HepG2 (cell line): ENCODE data around the gene KCNIP3. TPM values are rescaled to one million over a fixed set of nuclear protein-coding genes. Genes with fewer than 3 reads are reported as not detected.

Experiments
- ATAC-seq: fragments of 200-7000 bp; cut with Tn5 transposase; 3 replicates; pipeline ENCODE4 v1.9.1; 2020; ENCODE audit warnings: mild to moderate bottlenecking, moderate library complexity
- BruUV-seq: library from RNA; stranded (reverse); fragments of 400-500 nt; replicated peaks from 2 replicates; lab custom pipeline; 2021; lab: Mats Ljungman, UMichigan
- CTCF ChIA-PET: fragments of 300-600 bp; formaldehyde crosslinking; extraction: SDS; loops from one replicate; lab custom pipeline; 2021; ENCODE audit warnings: low total read pairs, inconsistent platforms, low intra/inter-chr PET ratio; lab: Yijun Ruan, JAX
- POLR2A ChIA-PET: fragments of 350-600 bp; sonication (Branson Sonifier 250); formaldehyde crosslinking; loops from one replicate; lab custom pipeline; 2020; ENCODE audit warnings: antibody characterized with exemption, inconsistent platforms; lab: Yijun Ruan, JAX
- DNase-seq: peaks from one replicate; pipeline ENCODE4 v3.0.0-alpha.2; 2015; ENCODE audit warnings: low spot score
- FAIRE-seq: peaks from 3 replicates; lab custom pipeline; 2011; peaks lifted over from hg19 to GRCh38; lab: Jason Lieb, UNC
- H2AFZ ChIP-seq: one replicate; pipeline ENCODE4 v1.6.1; 2011; ENCODE audit warnings: low read length, inconsistent platforms
- H3K27ac ChIP-seq: fragments of 300-600 bp; 3 replicates; pipeline ENCODE4 v1.8.0; 2011; ENCODE audit warnings: mixed run types, mild to moderate bottlenecking, mixed read lengths, low read length, inconsistent platforms; ENCODE audit not compliant: insufficient read depth; ENCODE audit errors: extremely low read length
- H3K27me3 ChIP-seq, 2 experiments: fragments of 200-600 bp in 1 of 2; 2 replicates in 1 of 2; 3 replicates in 1 of 2; pipeline versions ENCODE4 v1.6.0 to v1.8.0; 2011; ENCODE audit warnings: low read length in 2 of 2, mild to moderate bottlenecking in 2 of 2, moderate library complexity in 2 of 2, inconsistent platforms in 1 of 2; ENCODE audit not compliant: insufficient read depth in 2 of 2, control insufficient read depth in 1 of 2
- H3K36me3 ChIP-seq, 2 experiments: fragments of 200-600 bp in 1 of 2; replicated peaks in 1 of 2; 2 replicates in 1 of 2; 3 replicates in 1 of 2; pipeline versions ENCODE4 v1.5.1 to v1.8.0; 2011; ENCODE audit warnings: low read length in 2 of 2, inconsistent platforms in 1 of 2; ENCODE audit not compliant: insufficient read depth in 2 of 2, control insufficient read depth in 1 of 2
- H3K4me1 ChIP-seq: 2 replicates; pipeline ENCODE4 v1.5.1; 2012; ENCODE audit warnings: low read length, inconsistent platforms; ENCODE audit not compliant: insufficient read depth
- H3K4me2 ChIP-seq: 2 replicates; pipeline ENCODE4 v1.6.0; 2011; ENCODE audit warnings: low read depth, low read length, inconsistent platforms
- H3K4me3 ChIP-seq, 3 experiments: fragments of 200-600 bp in 1 of 3; sonication (generic), shearing (Covaris generic) in 1 of 3; replicated peaks in 1 of 3; 2 replicates each; pipeline ENCODE4 v1.5.1; 2011 to 2016; ENCODE audit warnings: low read length in 3 of 3, inconsistent platforms in 2 of 3, low read depth in 2 of 3, mild to moderate bottlenecking in 2 of 3, control low read depth in 1 of 3, mixed read lengths in 1 of 3; ENCODE audit not compliant: insufficient read depth in 1 of 3
- H3K79me2 ChIP-seq: one replicate; pipeline ENCODE4 v1.6.1; 2011; ENCODE audit warnings: low read length, inconsistent platforms; ENCODE audit not compliant: insufficient read depth
- H3K9ac ChIP-seq: 2 replicates; pipeline ENCODE4 v1.6.0; 2011; ENCODE audit warnings: mild to moderate bottlenecking, low read depth, low read length, inconsistent platforms; ENCODE audit not compliant: insufficient read depth
- H3K9me3 ChIP-seq: 2 replicates; pipeline ENCODE4 v1.5.1; 2012; ENCODE audit warnings: mild to moderate bottlenecking, low read length
- H4K20me1 ChIP-seq: 2 replicates; pipeline ENCODE4 v1.6.0; 2011; ENCODE audit warnings: inconsistent platforms, mild to moderate bottlenecking, low read length, moderate library complexity; ENCODE audit not compliant: insufficient read depth
- ATF7 ChIP-seq, 2 experiments: fragments of 450-650 bp in 1 of 2; sonication (generic) in 1 of 2; formaldehyde crosslinking in 1 of 2; IDR thresholded peaks; 2 replicates each; pipeline versions ENCODE4 v1.4.0 to v1.6.1; 2016 to 2020; ENCODE audit warnings: antibody characterized with exemption in 1 of 2, mild to moderate bottlenecking in 1 of 2, missing genetic modification reagents in 1 of 2
- ATM ChIP-seq: fragments of 450-650 bp; IDR thresholded peaks from 2 replicates; pipeline ENCODE4 v1.7.1; 2017; ENCODE audit warnings: mild to moderate bottlenecking, borderline replicate concordance
- FOXK2 ChIP-seq: fragments of 450-650 bp; IDR thresholded peaks from 2 replicates; pipeline ENCODE4 v1.6.1; 2016
- NBN ChIP-seq: fragments of 450-650 bp; conservative IDR thresholded peaks from 2 replicates; pipeline ENCODE4 v1.6.1; 2017
- NCOA1 ChIP-seq: sonication (generic); formaldehyde crosslinking; IDR thresholded peaks from 2 replicates; pipeline ENCODE4 v1.9.0; 2021; ENCODE audit warnings: missing genetic modification reagents
- NONO ChIP-seq, 2 experiments: fragments of 450-650 bp in 1 of 2; sonication (generic) in 1 of 2; formaldehyde crosslinking in 1 of 2; IDR thresholded peaks in 1 of 2; conservative IDR thresholded peaks in 1 of 2; 2 replicates each; pipeline versions ENCODE4 v1.6.1 to v1.8.0; 2017 to 2022; ENCODE audit warnings: mild to moderate bottlenecking in 1 of 2, missing genetic modification reagents in 1 of 2, moderate library complexity in 1 of 2
- PHB2 ChIP-seq: fragments of 450-650 bp; IDR thresholded peaks from 2 replicates; pipeline ENCODE4 v1.6.1; 2018; ENCODE audit not compliant: partially characterized antibody
- PLRG1 ChIP-seq: fragments of 450-650 bp; conservative IDR thresholded peaks from 2 replicates; pipeline ENCODE4 v1.6.1; 2016
- PPARG ChIP-seq: conservative IDR thresholded peaks from 2 replicates; pipeline ENCODE4 v1.6.1; 2016; ENCODE audit warnings: missing biosample characterization, missing genetic modification reagents
- RAD51 ChIP-seq: fragments of 450-650 bp; IDR thresholded peaks from 2 replicates; pipeline ENCODE4 v1.6.1; 2016; ENCODE audit warnings: borderline replicate concordance
- SMARCE1 ChIP-seq: fragments of 450-650 bp; IDR thresholded peaks from 2 replicates; pipeline ENCODE4 v1.6.1; 2017; ENCODE audit warnings: borderline replicate concordance
- SOX13 ChIP-seq, 3 experiments: fragments of 450-650 bp in 1 of 3; sonication (generic) in 1 of 3; formaldehyde crosslinking in 1 of 3; IDR thresholded peaks in 2 of 3; conservative IDR thresholded peaks in 1 of 3; 2 replicates each; pipeline versions ENCODE4 v1.5.0 to v1.6.1; 2016 to 2020; ENCODE audit warnings: antibody characterized with exemption in 1 of 3, mild to moderate bottlenecking in 1 of 3, missing compliant biosample characterization in 1 of 3, missing genetic modification reagents in 1 of 3, moderate library complexity in 1 of 3
- TARDBP ChIP-seq: sonication (generic); formaldehyde crosslinking; IDR thresholded peaks from 2 replicates; pipeline ENCODE4 v1.8.0; 2022; ENCODE audit warnings: mild to moderate bottlenecking, missing genetic modification reagents
- ZNF230 ChIP-seq: sonication (generic); formaldehyde crosslinking; IDR thresholded peaks from 2 replicates; pipeline ENCODE4 v1.4.0; 2020; ENCODE audit warnings: mild to moderate bottlenecking, missing genetic modification reagents
- ZNF446 ChIP-seq: sonication (generic); formaldehyde crosslinking; IDR thresholded peaks from 2 replicates; pipeline ENCODE4 v1.5.0; 2020; ENCODE audit warnings: mild to moderate bottlenecking, missing genetic modification reagents
- WGBS: methylation state at CpG from one replicate; pipeline ENCODE4 v1.1.6; 2017; ENCODE audit warnings: low lambda C conversion rate; 5-methylcytosine and 5-hydroxymethylcytosine counted together
- in situ Hi-C: cut with HindIII; loops from 2 replicates; pipeline ENCODE4 v1.10.0; 2017; ENCODE audit warnings: low pct_unique_long_range_greater_than_20kb; ENCODE audit not compliant: extremely low pct_ligation_motif_present
- intact Hi-C: fragments of 100-400 bp; cut with micrococcal nuclease; formaldehyde crosslinking; loops from one replicate; pipeline ENCODE4 v1.10.0; 2022; ENCODE audit not compliant: unreplicated experiment
- polyA plus RNA-seq, 8 experiments: library from polyadenylated mRNA; depleted of rRNA in 3 of 8; stranded (reverse) in 7 of 8; unstranded in 1 of 8; fragments of >200 nt; fragmentation: Illumina TruSeq in 4 of 8; extraction: Trizol in 4 of 8; gene quantifications; 2 replicates each; pipeline versions ENCODE4 v1.2.1 to v1.2.3, GENCODE V29; 2011 to 2016; ENCODE audit warnings: low read depth in 4 of 8, missing spikeins in 1 of 8, mixed read lengths in 1 of 8; ENCODE audit not compliant: insufficient read depth in 1 of 8
- total RNA-seq, 5 experiments: library from RNA; depleted of rRNA; stranded (reverse); fragments of >200 nt; fragmentation: Illumina TruSeq; extraction: Trizol; gene quantifications; 2 replicates each; pipeline ENCODE4 v1.2.3, GENCODE V29; 2016; ENCODE audit warnings: low read depth in 1 of 5
- TF ChIP-seq, protein P1 (sequence below): sonication (generic); formaldehyde crosslinking; IDR thresholded peaks from 2 replicates; pipeline ENCODE4 v1.9.0; 2021; ENCODE audit warnings: mild to moderate bottlenecking, missing genetic modification reagents

The KCNIP3 gene
- total and polyA plus RNA-seq, 2 of the 13 experiments (the other 11 are each of a cell fraction or from before 2014, with no cell fraction given) = not detected

DNA sequence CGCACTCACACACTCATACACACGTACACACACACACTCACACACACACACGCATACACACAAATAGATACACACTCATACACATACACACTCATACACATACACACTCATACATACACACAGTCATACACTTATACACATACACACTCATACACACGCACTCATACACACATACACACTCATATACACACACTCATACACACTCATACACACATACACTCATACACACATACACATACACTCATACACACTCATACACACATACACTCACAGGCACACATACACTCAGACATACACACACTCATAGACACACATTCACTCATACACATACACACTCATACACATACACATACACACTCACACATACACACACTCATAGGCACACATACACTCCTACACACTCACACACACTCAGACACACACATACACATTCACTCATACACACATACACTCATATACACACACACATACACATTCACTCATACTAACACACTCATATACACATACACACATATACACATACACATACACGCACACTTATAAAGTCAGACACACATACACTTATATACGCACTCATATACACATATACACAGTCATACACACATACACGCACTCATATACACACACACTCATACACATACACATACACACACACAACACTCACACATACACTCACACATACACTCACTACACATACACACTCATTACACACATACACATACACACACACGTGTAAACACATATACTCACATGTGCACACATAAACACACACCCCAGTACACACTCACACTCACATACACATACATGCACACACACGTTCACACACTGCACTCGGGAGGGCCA, 28.7 kb downstream of the KCNIP3 start:
- FAIRE-seq (peak; percentile 26), DNase-seq (no peak), ATAC-seq (no peak)
- H3K79me2 ChIP-seq = no peaks in the 10 kb centered on the region
- intact Hi-C loops = no loop called here
- H3K27me3 ChIP-seq = peaks cover 0 to 21% of the 10 kb centered on the region in 2 experiments; a peak in 3 of 5 replicates
- no peak overlapping the region for H3K4me3 ChIP-seq
- no TSS peak for BruUV-seq
- H3K9me3 ChIP-seq = no peaks in the 10 kb centered on the region
- no peak overlapping the region for H3K9ac ChIP-seq
- ChIA-PET CTCF (no interaction called here), POLR2A (no interaction called here)
- no peaks in the 10 kb centered on the region for H3K4me1 ChIP-seq
- 52% methylated on average over 10 of the region's 10 CpGs for WGBS
- no peak overlapping the region for H3K27ac ChIP-seq
- H3K36me3 ChIP-seq = no peaks in the 10 kb centered on the region
- H2AFZ ChIP-seq = no peak overlapping the region
- no peak overlapping the region for H3K4me2 ChIP-seq
- in situ Hi-C loops = no loop called here
- H4K20me1 ChIP-seq = no peaks in the 10 kb centered on the region; the same call in 1 of the 2 replicates
- TF ChIP-seq NBN (0 out of 2 replicates have a peak, but pooled peaks have one; percentile 34), RAD51 (peak; percentile 34; the same call in 1 of the 2 replicates), ZNF230 (no peak), PHB2 (peak; percentile 78), PPARG (no peak), FOXK2 (peak; percentile 40; the same call in 1 of the 2 replicates), PLRG1 (peak; percentile 61; the same call in 1 of the 2 replicates), NCOA1 (CRISPR knock-in tag) (no peak), SOX13 (IDR thresholded peaks at IDR 0.05) (no peak), SOX13 (CRISPR knock-in tag; conservative IDR thresholded peaks at IDR 0.05 in 1 of 2, IDR thresholded peaks at IDR 0.05 in 1 of 2) (no peak), NONO (IDR thresholded peaks at IDR 0.05) (peak; percentile 68; the same call in 1 of the 2 replicates), NONO (CRISPR knock-in tag; conservative IDR thresholded peaks at IDR 0.05) (no peak), ATM (peak; percentile 27; the same call in 1 of the 2 replicates), ATF7 (IDR thresholded peaks at IDR 0.05) (0 out of 2 replicates have a peak, but pooled peaks have one; percentile 6), ATF7 (CRISPR knock-in tag; IDR thresholded peaks at IDR 0.05) (no peak), SMARCE1 (no peak), TARDBP (CRISPR knock-in tag) (no peak), ZNF446 (CRISPR knock-in tag) (no peak)
- TF ChIP-seq, protein P1, sequence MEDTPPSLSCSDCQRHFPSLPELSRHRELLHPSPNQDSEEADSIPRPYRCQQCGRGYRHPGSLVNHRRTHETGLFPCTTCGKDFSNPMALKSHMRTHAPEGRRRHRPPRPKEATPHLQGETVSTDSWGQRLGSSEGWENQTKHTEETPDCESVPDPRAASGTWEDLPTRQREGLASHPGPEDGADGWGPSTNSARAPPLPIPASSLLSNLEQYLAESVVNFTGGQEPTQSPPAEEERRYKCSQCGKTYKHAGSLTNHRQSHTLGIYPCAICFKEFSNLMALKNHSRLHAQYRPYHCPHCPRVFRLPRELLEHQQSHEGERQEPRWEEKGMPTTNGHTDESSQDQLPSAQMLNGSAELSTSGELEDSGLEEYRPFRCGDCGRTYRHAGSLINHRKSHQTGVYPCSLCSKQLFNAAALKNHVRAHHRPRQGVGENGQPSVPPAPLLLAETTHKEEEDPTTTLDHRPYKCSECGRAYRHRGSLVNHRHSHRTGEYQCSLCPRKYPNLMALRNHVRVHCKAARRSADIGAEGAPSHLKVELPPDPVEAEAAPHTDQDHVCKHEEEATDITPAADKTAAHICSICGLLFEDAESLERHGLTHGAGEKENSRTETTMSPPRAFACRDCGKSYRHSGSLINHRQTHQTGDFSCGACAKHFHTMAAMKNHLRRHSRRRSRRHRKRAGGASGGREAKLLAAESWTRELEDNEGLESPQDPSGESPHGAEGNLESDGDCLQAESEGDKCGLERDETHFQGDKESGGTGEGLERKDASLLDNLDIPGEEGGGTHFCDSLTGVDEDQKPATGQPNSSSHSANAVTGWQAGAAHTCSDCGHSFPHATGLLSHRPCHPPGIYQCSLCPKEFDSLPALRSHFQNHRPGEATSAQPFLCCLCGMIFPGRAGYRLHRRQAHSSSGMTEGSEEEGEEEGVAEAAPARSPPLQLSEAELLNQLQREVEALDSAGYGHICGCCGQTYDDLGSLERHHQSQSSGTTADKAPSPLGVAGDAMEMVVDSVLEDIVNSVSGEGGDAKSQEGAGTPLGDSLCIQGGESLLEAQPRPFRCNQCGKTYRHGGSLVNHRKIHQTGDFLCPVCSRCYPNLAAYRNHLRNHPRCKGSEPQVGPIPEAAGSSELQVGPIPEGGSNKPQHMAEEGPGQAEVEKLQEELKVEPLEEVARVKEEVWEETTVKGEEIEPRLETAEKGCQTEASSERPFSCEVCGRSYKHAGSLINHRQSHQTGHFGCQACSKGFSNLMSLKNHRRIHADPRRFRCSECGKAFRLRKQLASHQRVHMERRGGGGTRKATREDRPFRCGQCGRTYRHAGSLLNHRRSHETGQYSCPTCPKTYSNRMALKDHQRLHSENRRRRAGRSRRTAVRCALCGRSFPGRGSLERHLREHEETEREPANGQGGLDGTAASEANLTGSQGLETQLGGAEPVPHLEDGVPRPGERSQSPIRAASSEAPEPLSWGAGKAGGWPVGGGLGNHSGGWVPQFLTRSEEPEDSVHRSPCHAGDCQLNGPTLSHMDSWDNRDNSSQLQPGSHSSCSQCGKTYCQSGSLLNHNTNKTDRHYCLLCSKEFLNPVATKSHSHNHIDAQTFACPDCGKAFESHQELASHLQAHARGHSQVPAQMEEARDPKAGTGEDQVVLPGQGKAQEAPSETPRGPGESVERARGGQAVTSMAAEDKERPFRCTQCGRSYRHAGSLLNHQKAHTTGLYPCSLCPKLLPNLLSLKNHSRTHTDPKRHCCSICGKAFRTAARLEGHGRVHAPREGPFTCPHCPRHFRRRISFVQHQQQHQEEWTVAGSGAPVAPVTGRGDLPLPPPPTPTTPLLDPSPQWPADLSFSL (CRISPR knock-in tag) = 0 out of 2 replicates have a peak, but pooled peaks have one; percentile 42
